Measurements from ENCODE around the gene NXNL1. TPM values are rescaled to one million over a fixed set of nuclear protein-coding genes. Genes with fewer than 3 reads are reported as not detected.
A peak's percentile ranks its signal among the peaks of the same experiment; 100 is the strongest.

Gene NXNL1
- total and polyA plus RNA-seq, 2 experiments from 2014 or later: not detected

DNA sequence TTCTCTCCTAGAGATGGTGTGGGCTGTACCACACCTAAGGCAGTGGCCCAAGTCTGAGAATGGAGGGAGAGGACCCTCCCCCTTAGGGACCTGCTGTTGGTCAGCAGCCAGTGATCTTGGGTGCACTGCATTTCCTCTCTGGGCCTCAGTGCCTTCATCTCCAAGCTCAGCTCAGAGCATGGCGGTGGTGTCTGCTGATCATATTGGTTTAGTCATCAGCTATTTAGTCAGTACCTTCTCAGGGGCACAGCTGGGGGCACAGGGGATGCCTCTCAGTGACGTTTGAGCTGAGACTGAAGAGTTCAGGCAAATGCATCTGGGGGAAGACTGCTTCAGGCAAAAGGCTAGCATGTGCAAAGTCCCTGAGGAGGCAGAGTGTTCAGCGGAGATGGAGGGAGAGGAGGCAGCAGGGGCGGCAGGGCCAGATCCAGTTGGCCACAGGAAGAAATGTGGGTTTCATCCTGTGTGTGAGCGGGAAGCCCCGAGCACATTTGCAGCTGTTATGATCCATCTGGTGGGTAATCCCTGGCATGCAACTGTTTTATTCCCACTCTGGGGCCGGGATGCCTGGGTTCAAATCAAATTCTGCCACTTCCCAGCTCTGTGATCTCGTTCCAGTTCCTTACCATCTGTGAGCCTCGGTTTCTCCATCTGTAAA is 35.0 kb upstream of the NXNL1 start:
- H3K9me3 Mint-ChIP-seq: no peaks in the 10 kb centered on the region; the same call in 2 of the 3 replicates
- H3K4me1 Mint-ChIP-seq: peaks cover 24% of the 10 kb centered on the region
- Histone ChIP-seq H3K9me2 (ENCODE audit: insufficient read depth) (no peaks in the 10 kb centered on the region), H3K27ac (ENCODE audit: low read depth) (no peak overlapping the region), H3K36me3 (ENCODE audit: insufficient read depth) (no peaks in the 10 kb centered on the region), H3K4me3 (no peak overlapping the region), H4K20me1 (replicated peaks; ENCODE audit: insufficient read depth) (no peaks in the 10 kb centered on the region), H2AFZ (no peak overlapping the region), H3K4me1 (ENCODE audit: insufficient read depth) (peaks cover 13% of the 10 kb centered on the region), H3K79me2 (replicated peaks; ENCODE audit: insufficient read depth) (no peaks in the 10 kb centered on the region), H3F3A (replicated peaks; ENCODE audit: low read depth) (peaks cover 16% of the 10 kb centered on the region), H3K27me3 (ENCODE audit: insufficient read depth) (peaks cover 6% of the 10 kb centered on the region; the same call in 1 of the 2 replicates), H3K4me2 (no peak overlapping the region)
- TF ChIP-seq, protein P1, sequence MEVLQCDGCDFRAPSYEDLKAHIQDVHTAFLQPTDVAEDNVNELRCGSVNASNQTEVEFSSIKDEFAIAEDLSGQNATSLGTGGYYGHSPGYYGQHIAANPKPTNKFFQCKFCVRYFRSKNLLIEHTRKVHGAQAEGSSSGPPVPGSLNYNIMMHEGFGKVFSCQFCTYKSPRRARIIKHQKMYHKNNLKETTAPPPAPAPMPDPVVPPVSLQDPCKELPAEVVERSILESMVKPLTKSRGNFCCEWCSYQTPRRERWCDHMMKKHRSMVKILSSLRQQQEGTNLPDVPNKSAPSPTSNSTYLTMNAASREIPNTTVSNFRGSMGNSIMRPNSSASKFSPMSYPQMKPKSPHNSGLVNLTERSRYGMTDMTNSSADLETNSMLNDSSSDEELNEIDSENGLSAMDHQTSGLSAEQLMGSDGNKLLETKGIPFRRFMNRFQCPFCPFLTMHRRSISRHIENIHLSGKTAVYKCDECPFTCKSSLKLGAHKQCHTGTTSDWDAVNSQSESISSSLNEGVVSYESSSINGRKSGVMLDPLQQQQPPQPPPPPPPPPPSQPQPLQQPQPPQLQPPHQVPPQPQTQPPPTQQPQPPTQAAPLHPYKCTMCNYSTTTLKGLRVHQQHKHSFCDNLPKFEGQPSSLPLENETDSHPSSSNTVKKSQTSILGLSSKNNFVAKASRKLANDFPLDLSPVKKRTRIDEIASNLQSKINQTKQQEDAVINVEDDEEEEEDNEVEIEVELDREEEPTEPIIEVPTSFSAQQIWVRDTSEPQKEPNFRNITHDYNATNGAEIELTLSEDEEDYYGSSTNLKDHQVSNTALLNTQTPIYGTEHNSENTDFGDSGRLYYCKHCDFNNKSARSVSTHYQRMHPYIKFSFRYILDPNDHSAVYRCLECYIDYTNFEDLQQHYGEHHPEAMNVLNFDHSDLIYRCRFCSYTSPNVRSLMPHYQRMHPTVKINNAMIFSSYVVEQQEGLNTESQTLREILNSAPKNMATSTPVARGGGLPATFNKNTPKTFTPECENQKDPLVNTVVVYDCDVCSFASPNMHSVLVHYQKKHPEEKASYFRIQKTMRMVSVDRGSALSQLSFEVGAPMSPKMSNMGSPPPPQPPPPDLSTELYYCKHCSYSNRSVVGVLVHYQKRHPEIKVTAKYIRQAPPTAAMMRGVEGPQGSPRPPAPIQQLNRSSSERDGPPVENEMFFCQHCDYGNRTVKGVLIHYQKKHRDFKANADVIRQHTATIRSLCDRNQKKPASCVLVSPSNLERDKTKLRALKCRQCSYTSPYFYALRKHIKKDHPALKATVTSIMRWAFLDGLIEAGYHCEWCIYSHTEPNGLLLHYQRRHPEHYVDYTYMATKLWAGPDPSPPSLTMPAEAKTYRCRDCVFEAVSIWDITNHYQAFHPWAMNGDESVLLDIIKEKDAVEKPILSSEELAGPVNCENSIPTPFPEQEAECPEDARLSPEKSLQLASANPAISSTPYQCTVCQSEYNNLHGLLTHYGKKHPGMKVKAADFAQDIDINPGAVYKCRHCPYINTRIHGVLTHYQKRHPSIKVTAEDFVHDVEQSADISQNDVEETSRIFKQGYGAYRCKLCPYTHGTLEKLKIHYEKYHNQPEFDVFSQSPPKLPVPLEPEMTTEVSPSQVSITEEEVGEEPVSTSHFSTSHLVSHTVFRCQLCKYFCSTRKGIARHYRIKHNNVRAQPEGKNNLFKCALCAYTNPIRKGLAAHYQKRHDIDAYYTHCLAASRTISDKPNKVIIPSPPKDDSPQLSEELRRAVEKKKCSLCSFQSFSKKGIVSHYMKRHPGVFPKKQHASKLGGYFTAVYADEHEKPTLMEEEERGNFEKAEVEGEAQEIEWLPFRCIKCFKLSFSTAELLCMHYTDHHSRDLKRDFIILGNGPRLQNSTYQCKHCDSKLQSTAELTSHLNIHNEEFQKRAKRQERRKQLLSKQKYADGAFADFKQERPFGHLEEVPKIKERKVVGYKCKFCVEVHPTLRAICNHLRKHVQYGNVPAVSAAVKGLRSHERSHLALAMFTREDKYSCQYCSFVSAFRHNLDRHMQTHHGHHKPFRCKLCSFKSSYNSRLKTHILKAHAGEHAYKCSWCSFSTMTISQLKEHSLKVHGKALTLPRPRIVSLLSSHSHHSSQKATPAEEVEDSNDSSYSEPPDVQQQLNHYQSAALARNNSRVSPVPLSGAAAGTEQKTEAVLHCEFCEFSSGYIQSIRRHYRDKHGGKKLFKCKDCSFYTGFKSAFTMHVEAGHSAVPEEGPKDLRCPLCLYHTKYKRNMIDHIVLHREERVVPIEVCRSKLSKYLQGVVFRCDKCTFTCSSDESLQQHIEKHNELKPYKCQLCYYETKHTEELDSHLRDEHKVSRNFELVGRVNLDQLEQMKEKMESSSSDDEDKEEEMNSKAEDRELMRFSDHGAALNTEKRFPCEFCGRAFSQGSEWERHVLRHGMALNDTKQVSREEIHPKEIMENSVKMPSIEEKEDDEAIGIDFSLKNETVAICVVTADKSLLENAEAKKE (CRISPR knock-in tag; IDR thresholded peaks at IDR 0.05): no peak
- TF ChIP-seq ZNF331 (CRISPR knock-in tag; IDR thresholded peaks at IDR 0.05; ENCODE audit: low read depth): no peak
- TF ChIP-seq, protein P2, sequence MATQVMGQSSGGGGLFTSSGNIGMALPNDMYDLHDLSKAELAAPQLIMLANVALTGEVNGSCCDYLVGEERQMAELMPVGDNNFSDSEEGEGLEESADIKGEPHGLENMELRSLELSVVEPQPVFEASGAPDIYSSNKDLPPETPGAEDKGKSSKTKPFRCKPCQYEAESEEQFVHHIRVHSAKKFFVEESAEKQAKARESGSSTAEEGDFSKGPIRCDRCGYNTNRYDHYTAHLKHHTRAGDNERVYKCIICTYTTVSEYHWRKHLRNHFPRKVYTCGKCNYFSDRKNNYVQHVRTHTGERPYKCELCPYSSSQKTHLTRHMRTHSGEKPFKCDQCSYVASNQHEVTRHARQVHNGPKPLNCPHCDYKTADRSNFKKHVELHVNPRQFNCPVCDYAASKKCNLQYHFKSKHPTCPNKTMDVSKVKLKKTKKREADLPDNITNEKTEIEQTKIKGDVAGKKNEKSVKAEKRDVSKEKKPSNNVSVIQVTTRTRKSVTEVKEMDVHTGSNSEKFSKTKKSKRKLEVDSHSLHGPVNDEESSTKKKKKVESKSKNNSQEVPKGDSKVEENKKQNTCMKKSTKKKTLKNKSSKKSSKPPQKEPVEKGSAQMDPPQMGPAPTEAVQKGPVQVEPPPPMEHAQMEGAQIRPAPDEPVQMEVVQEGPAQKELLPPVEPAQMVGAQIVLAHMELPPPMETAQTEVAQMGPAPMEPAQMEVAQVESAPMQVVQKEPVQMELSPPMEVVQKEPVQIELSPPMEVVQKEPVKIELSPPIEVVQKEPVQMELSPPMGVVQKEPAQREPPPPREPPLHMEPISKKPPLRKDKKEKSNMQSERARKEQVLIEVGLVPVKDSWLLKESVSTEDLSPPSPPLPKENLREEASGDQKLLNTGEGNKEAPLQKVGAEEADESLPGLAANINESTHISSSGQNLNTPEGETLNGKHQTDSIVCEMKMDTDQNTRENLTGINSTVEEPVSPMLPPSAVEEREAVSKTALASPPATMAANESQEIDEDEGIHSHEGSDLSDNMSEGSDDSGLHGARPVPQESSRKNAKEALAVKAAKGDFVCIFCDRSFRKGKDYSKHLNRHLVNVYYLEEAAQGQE (IDR thresholded peaks at IDR 0.05; ENCODE audit: unreplicated experiment): no peak
- no peak for TF ChIP-seq ZNF114 (CRISPR knock-in tag; IDR thresholded peaks at IDR 0.05)
- TF ChIP-seq, protein P3, sequence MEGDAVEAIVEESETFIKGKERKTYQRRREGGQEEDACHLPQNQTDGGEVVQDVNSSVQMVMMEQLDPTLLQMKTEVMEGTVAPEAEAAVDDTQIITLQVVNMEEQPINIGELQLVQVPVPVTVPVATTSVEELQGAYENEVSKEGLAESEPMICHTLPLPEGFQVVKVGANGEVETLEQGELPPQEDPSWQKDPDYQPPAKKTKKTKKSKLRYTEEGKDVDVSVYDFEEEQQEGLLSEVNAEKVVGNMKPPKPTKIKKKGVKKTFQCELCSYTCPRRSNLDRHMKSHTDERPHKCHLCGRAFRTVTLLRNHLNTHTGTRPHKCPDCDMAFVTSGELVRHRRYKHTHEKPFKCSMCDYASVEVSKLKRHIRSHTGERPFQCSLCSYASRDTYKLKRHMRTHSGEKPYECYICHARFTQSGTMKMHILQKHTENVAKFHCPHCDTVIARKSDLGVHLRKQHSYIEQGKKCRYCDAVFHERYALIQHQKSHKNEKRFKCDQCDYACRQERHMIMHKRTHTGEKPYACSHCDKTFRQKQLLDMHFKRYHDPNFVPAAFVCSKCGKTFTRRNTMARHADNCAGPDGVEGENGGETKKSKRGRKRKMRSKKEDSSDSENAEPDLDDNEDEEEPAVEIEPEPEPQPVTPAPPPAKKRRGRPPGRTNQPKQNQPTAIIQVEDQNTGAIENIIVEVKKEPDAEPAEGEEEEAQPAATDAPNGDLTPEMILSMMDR (conservative IDR thresholded peaks at IDR 0.05; ENCODE audit: low read depth in 2 of 2): no peak
- no peak overlapping the region for H3K27ac Mint-ChIP-seq
- H3K4me3 Mint-ChIP-seq: peak overlapping the region; percentile 37; the same call in 1 of the 3 replicates
- no peak for DNase-seq (ENCODE audit: low spot score)
- no peaks in the 10 kb centered on the region for H3K36me3 Mint-ChIP-seq (ENCODE audit: low read depth)
- H3K27me3 Mint-ChIP-seq (ENCODE audit: insufficient read depth, low read depth, poor library complexity): peaks cover 13% of the 10 kb centered on the region
- no peak for ATAC-seq
